GOT3 (cell line): ENCODE measurements around the gene IL1R1.

Experiments used
- DNase-seq: peaks from one replicate; lab custom pipeline; 2025; ENCODE audit warnings: mixed read lengths; lab: John Stamatoyannopoulos, UW

Gene IL1R1

GRCh38 chr2:102138331-102138730 is 4.2 kb upstream of the IL1R1 start:
- no peak for DNase-seq

DNA sequence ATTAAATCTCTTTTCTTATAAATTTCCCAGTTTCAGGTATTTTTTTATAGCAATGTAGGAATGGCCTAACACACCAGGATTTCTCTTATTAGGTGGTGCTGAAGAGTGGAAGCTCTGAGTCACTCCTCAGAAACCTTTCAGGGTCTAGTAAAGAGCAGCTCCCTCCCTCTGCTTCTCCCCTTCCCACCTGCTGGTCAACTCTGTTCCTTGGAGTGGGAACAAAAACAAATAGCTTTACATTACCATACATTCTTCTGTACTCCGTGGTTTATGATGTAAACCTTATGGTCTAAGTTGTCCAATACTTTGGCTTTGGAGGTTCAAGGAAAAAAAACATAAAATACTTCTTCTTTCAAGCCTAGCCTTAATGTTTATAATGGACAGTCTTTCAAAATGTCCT is 2.7 kb upstream of the IL1R1 start:
- DNase-seq: no peak

GRCh38 chr2:102140377-102140776 is 2.2 kb upstream of the IL1R1 start:
- DNase-seq: no peak

DNA sequence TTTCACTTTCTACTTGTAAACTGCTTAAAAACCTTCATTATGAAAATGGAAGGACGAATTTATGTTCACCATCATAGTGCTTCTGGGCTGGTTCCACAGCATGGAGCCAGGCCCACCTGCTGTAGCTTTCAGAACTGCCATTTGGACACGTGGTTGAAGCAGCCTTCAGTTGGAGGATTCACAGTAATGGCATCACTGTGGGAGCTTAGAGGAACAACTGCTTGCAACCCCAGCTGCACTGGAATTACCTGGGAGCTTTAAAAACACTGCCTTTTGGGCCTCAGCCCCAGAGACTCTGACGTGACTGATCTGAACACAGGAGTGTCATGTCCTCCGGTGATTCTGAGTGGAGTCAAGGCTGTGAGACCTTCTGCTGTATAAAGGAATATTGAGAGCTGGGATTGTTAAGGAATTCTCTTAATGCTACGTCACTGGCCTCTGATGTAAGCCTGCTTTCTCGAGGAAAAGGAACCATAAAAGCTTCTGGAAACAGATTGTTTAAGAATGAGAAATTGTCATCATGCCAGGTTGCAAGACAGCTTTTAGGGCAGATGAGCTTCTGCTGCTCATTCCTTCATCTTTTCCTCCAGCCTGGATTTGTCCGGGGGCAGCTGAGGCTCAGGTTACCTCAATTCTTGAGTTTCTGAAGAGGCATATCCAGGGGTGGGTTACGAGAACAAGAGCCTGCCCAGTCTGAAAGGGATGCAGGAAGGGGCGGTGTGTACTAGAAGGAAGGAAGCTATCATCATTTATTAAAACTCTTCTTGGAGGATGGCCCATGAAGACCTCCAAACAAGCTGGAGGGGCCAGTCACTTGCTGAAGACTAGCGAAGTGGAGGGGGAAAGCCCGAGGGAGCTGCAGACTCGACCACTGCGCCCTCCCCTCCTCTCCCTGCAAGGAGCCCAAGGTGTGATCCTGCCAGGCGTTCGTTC is 1.3 kb upstream of the IL1R1 start:
- DNase-seq: no peak

DNA sequence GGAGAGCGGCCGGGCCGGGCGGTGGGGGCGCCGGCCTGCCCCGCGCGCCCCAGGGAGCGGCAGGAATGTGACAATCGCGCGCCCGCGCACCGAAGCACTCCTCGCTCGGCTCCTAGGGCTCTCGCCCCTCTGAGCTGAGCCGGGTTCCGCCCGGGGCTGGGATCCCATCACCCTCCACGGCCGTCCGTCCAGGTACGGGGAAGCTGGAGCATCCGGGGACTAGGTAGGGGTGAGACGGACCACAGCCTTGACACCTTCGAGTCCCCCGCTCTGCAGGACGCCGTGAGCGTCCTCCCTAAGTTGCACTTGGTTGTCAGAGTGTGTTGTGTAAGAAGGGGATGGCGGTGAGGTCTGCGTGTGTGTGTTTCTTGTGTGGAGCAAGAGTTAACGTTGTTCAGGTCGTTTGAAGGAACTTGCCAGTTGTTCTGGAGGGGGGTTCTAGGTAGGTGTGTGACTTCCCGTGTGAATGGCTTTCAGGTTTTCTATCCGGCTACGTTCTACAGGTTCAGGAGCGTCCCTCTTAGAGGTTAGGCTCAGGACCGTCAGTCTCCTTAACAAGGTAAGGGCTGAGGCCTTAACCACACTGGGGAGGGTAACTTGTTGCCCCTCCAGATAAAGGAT is 393 bp downstream of the IL1R1 start:
- no peak for DNase-seq

DNA sequence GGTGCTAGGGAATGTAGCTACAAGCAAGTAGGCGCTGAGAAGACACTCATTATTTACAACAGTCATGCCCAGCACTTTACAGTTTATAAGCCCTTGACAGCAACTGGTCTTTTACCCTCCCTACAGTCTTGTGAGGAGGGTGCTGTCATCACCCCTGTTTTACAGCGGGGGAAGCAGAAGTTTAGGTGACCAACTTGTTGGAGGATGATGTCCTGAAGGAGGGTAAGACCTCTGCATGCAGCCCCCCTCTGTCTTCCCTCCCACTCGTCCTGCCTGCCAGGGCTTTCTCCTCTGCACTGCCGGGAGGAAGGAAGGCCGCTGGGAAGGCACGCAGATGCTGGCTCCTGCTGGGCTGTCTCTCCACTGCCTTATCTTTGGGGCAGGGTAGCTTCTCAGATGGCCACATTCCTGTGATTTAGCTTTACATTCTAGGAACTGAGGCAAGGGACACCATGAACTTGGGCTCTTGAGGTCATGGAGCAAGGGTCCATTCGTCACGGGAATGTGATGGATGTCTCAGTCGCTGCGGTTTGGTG is 972 bp downstream of the IL1R1 start:
- no peak for DNase-seq

GRCh38 chr2:102144128-102144527 is 1.6 kb downstream of the IL1R1 start:
- DNase-seq: no peak

DNA sequence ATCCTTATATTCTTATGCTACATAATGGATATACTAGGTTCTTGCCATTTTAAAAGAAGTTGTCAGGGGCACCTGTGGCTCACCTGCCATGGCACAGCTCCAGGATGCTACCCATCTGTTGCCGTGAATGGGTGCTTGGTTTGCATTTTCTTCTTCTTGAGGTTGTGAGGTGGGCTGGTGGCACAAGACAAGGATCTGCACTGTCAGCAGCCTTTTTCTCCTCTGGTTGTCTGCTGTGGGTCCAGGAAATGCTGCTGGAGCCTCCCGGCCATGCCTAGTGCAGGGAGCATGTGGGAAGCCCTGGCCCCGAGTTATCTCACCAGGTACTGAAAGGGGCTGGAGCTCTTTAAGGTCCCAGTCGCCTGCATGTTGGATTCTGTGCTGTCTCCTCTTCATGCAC is 2.6 kb downstream of the IL1R1 start:
- no peak for DNase-seq

DNA sequence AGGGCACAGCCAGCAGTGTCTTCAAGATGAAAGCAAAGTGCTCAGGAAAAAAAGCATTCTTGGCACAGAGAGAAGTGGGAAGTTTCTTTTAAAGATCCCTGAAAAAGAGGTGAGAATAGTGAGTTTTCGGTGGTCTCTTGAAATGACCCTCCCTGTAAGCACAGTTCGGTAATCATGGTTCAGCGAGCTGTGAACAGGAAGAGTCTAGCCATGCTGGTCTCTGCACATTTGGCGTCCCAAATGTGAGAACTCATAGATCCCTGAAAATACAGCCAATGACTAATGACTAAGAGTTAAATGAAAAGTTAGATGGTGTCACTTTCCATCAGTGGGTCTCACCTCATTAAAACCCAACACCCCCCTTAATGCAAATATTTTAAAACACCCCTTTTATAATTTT is 3.4 kb downstream of the IL1R1 start:
- no peak for DNase-seq

DNA sequence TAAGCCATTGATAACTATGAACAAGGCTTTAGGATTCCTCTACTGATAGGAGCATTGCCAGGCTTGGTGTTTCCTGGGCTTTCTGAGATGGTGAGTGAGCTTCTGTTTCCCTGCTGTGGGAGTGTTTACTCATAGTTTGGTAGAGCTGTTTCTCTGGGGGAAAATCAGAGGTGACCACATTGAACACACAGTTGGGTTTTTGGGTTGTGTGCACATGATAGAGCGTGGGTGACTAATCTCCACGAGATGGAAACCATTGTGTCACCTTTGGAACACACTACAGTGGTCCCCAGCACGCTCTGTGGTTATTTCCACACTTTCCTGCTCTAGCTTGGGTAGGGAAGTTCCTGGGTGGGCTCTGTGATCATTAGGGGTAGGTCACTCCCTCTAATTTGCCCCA is 5.4 kb downstream of the IL1R1 start:
- DNase-seq: no peak

DNA sequence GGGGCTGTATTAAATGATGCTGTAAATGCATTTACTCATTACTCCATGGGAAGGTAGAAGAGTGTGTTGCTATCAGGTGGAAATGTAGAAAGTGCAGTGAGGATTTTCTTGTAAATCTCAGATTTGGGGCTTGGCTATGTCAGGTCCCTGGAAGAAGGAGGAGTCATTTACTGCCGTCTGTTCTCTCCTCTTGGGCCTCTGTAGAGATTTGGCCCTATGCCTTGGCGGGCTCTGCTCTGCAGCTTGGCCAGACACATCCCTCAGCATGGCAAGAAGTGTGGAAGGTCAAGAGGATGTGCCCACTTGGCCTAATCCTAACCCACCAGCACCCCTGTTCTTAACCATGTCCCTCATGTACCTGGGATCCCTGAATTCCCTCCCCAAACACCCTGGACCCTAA is 6.7 kb downstream of the IL1R1 start:
- no peak for DNase-seq

DNA sequence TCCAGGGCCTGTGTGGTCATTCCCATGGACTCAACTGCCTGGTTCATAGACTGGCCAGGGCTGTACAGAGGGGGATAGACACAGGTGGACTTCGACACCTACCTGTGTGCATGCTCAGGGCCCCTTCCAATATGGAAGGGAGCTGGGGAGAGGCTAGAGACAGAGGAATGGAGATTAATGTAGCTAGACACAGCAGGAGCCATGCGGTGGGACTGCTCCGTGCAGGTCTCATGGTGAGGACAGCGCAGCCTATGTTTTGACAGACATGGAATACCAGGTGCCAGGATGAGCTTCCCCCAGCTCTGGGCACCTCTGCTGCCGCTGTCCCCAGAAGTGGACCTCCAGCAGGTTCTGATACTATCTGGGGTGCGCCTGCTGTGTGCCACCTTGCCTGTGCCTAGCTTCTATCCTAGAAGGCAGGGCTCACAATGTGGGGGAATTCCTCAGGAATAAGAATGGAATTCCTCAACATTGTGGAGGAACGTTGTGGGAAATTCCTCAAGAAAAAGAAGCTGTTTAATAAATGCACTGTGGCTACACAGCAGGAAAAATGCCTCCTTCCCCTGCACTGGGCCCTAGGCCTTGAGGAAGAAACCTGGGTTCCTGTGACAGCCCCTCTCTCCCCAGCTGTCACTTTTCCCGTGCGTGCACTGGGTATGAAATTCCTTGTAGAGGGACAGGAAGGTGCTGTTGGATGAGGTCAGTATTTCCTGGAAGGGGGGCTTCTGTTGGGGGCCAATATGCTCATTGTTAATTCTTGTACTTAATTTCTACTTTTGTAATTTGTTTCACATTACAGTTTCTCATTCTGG is 7.3 kb downstream of the IL1R1 start:
- DNase-seq: no peak

DNA sequence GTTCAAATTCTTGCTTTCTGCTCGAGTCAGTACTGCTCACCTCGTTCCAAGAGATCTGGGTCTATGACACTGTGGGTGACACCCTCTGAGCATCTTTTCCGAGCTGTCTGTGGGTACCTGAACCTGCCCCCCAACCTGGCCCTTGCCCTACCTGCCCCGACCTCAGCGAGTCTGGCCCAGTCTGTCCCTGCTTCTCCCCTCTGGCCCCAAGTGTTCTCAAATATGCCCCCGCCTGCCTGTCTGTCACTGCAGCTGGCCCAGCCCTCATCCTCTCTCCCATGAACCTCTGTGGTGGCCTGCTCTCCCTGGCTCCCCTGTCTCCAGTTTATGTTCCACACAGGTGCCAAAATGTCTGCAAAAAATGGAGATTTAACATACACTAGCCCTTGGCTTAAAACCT is 11.8 kb downstream of the IL1R1 start:
- DNase-seq: no peak

DNA sequence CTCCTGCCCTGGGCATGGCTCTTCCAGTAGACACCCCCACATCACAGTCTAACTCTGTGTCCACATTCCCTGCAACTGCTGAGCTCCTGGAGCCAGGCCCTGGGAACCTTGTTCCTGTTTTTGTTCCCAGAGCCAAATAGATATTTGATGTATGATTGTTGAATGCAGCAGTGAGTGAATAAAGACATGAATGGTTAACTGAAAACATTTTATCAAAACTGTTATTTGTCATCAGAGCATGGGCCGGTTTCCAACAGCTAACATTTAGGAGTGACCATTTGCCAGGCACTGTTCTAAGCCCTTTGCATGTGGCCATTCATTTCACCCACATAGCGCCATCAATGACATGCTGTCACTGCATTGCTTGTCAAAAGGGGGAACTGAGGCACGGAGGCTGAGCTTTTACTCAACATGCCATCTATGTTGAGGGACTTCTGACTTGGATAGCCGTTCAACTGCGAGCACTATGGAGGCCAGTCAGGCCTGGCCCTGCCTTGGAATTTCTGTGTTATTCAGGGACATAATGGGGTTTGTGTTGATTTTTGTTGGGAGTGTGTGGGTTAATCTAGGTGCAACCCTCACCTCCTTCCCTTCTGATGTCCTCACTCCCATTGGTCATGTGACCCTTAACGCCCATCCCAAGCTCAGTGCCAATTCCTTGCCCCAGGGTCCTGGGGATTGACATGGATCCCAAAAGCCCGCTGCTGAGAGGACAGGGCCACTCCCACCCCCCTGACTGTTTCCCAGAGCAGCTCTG is 12.6 kb downstream of the IL1R1 start:
- no peak for DNase-seq

- no peak for DNase-seq
Measured at GRCh38 chr2:102155703-102156515, 13.4 kb downstream of the IL1R1 start.

DNA sequence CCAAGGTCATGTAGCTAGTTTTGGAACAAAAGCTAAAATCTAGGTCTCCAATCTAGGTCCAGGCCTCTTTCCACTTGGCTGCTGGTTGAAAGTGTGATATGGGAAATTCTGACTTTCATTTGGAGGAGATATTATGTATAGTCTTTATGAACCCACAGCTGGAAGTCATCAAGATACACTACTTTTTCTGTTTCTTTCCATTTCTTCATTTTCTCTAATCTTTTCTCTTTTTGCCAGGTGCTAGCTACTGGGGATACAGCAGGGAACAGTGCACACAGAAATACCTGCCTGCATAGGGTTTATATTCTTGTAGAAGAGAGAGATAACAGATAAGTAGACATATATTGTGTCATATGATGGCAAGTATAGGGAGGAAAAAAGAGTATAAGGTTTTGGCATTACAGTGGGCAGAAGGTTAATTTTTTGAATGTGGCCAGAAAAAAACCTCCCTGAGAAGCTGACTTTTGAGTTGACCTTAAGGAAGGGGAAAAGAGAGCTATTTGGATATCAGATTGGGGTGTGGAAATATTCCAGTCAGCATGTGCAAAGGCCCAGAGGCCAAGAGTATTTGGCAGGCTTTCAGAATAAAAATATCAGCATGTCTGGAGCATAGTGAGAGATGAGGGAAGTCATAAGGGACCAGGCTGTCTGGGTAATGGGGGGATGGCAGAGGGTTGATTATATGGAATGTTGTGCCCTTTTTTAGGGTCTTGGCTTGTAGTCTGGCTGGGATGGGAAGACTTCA is 15.6 kb downstream of the IL1R1 start:
- no peak for DNase-seq

- no peak for DNase-seq
Measured at GRCh38 chr2:102159295-102159694, 16.7 kb downstream of the IL1R1 start.

- no peak for DNase-seq
Measured at GRCh38 chr2:102166189-102166845, 23.8 kb downstream of the IL1R1 start.

DNA sequence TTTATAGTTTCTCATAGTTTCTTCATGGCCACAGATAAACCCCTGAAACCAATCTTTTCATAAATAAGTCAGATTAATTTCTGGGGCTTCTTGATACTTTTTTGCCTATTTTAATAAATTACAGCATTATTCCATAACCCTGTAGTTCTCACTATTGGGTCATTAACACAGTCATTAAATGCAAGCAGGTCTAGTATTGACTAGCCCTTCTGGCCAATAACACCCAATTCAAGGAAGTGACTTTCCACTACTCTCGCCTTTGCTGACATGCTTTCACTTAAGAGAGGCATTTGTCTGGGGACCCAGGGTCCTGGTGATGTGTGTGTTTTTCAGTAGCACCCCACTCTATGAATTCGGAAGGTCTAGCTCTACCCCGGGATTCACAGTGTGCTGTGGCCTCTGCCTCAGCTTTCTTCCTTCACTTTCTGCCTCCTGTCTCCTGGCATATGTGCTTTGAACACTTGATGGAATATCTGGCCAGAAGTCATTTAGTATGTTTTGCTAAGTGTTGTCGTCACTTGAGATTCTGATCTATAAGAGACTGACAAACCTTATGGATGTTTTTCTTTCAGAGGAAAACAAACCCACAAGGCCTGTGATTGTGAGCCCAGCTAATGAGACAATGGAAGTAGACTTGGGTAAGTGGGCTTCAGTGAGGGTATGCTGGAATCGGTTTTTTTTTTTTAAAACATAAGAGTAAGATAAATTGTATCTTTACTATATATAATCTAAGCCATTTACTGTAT is 25.7 kb downstream of the IL1R1 start:
- DNase-seq: no peak
